ENCODE data around the gene FAM171A1.

The FAM171A1 gene

GRCh38 chr10:15216700-15217099, 154.4 kb downstream of the FAM171A1 start:
- Histone ChIP-seq H3K4me3 (ENCODE audit: low read depth, low read length, poor library complexity, severe bottlenecking) (no peak overlapping the region), H3K4me2 (ENCODE audit: low read length) (no peak overlapping the region), H2AFZ (ENCODE audit: low read length) (no peak overlapping the region), H3K36me3 (ENCODE audit: insufficient read depth, low read length) (no peaks in the 10 kb centered on the region), H3F3A (ENCODE audit: insufficient read depth, low read length) (no peaks in the 10 kb centered on the region), H3K79me2 (ENCODE audit: insufficient read depth, low read length) (no peaks in the 10 kb centered on the region), H3K9me2 (ENCODE audit: low read depth, low read length) (no peaks in the 10 kb centered on the region), H3K27me3 (ENCODE audit: insufficient read depth, low read length) (no peaks in the 10 kb centered on the region), H3K9ac (ENCODE audit: low read length) (no peak overlapping the region), H4K20me1 (ENCODE audit: insufficient read depth, low read length) (no peaks in the 10 kb centered on the region), H3K9me3 (ENCODE audit: low read length) (no peaks in the 10 kb centered on the region), H3K27ac (ENCODE audit: low read depth, low read length, poor library complexity, severe bottlenecking) (no peak overlapping the region), H3K4me1 (ENCODE audit: insufficient read depth, low read length, severe bottlenecking) (no peaks in the 10 kb centered on the region)
- TF ChIP-seq CTCF (IDR thresholded peaks at IDR 0.05; ENCODE audit: low read length) = no peak
- no peak for TF ChIP-seq EZH2 (IDR thresholded peaks at IDR 0.05; ENCODE audit: borderline replicate concordance, low read length)

DNA sequence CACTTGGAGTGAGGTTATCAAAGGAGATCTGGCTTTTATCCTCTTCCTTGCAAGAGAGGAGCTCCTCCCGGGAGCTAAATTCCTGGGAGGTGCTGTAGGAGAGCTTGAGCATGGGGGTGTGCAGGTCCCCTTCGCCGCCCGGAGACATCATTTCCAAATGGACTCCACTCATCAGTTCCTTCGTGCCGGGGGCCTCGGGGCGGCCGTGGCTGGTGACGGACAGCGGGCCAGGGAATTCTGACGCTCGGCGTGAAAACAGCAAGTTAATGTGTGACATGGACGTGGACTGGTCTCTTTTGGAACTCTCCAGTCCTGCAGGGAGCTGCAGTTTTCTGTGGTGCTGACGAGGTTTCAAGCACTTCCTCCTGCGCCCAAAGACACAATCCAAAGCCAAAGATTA, 156.9 kb downstream of the FAM171A1 start:
- TF ChIP-seq EZH2 (IDR thresholded peaks at IDR 0.05; ENCODE audit: borderline replicate concordance, low read length) = no peak
- no peak for TF ChIP-seq CTCF (IDR thresholded peaks at IDR 0.05; ENCODE audit: low read length)
- Histone ChIP-seq H3K9me3 (ENCODE audit: low read length) (no peaks in the 10 kb centered on the region), H3K4me2 (ENCODE audit: low read length) (no peak overlapping the region), H3K9me2 (ENCODE audit: low read depth, low read length) (no peaks in the 10 kb centered on the region), H3K79me2 (ENCODE audit: insufficient read depth, low read length) (no peaks in the 10 kb centered on the region), H3K27ac (ENCODE audit: low read depth, low read length, poor library complexity, severe bottlenecking) (no peak overlapping the region), H3K4me1 (ENCODE audit: insufficient read depth, low read length, severe bottlenecking) (no peaks in the 10 kb centered on the region), H4K20me1 (ENCODE audit: insufficient read depth, low read length) (no peaks in the 10 kb centered on the region), H3F3A (ENCODE audit: insufficient read depth, low read length) (no peaks in the 10 kb centered on the region), H3K36me3 (ENCODE audit: insufficient read depth, low read length) (no peaks in the 10 kb centered on the region), H3K4me3 (ENCODE audit: low read depth, low read length, poor library complexity, severe bottlenecking) (no peak overlapping the region), H3K27me3 (ENCODE audit: insufficient read depth, low read length) (no peaks in the 10 kb centered on the region), H3K9ac (ENCODE audit: low read length) (no peak overlapping the region), H2AFZ (ENCODE audit: low read length) (no peak overlapping the region)

- TF ChIP-seq EZH2 (IDR thresholded peaks at IDR 0.05; ENCODE audit: borderline replicate concordance, low read length) = no peak
- no peak for TF ChIP-seq CTCF (IDR thresholded peaks at IDR 0.05; ENCODE audit: low read length)
- Histone ChIP-seq H3K9me2 (ENCODE audit: low read depth, low read length) (no peaks in the 10 kb centered on the region), H3K4me1 (ENCODE audit: insufficient read depth, low read length, severe bottlenecking) (peaks cover 3% of the 10 kb centered on the region), H4K20me1 (ENCODE audit: insufficient read depth, low read length) (no peaks in the 10 kb centered on the region), H3K9ac (ENCODE audit: low read length) (no peak overlapping the region), H3K4me2 (ENCODE audit: low read length) (no peak overlapping the region), H3K27me3 (ENCODE audit: insufficient read depth, low read length) (no peaks in the 10 kb centered on the region), H3K79me2 (ENCODE audit: insufficient read depth, low read length) (no peaks in the 10 kb centered on the region), H3K9me3 (ENCODE audit: low read length) (no peaks in the 10 kb centered on the region), H3K36me3 (ENCODE audit: insufficient read depth, low read length) (no peaks in the 10 kb centered on the region), H3F3A (ENCODE audit: insufficient read depth, low read length) (no peaks in the 10 kb centered on the region), H3K4me3 (ENCODE audit: low read depth, low read length, poor library complexity, severe bottlenecking) (no peak overlapping the region), H3K27ac (ENCODE audit: low read depth, low read length, poor library complexity, severe bottlenecking) (no peak overlapping the region), H2AFZ (ENCODE audit: low read length) (no peak overlapping the region)
Observed at GRCh38 chr10:15213461-15213861, 157.6 kb downstream of the FAM171A1 start.

All from OCI-LY1 (cell line).